HCT116 (cell line): ENCODE results near the gene EGFL7. TPM values are rescaled to one million over a fixed set of nuclear protein-coding genes. Genes with fewer than 3 reads are reported as not detected.

ENCODE experiments used
- ATAC-seq: fragments of 200-7000 bp; cut with Tn5 transposase; 2 replicates; pipeline ENCODE4 v1.9.1; 2020; ENCODE audit warnings: mild to moderate bottlenecking, moderate library complexity
- BruUV-seq: library from RNA; stranded (reverse); fragments of 400-500 nt; replicated peaks from 2 replicates; lab custom pipeline; 2021; lab: Mats Ljungman, UMichigan
- CTCF ChIA-PET: fragments of 300-600 bp; sonication (Branson Sonifier 250); formaldehyde crosslinking; loops from one replicate; lab custom pipeline; 2021; ENCODE audit warnings: antibody characterized with exemption; lab: Charles Lee
- POLR2A ChIA-PET: fragments of 300-600, 350-600 bp; sonication (Branson Sonifier 250); formaldehyde crosslinking; loops from one replicate; lab custom pipeline; 2021; ENCODE audit warnings: antibody characterized with exemption; lab: Charles Lee
- RAD21 ChIA-PET, 2 experiments: fragments of 300-600 bp; sonication (Branson Sonifier 250); formaldehyde crosslinking; loops; one replicate each; lab custom pipeline; 2023; ENCODE audit warnings: low total read pairs in 2 of 2; ENCODE audit not compliant: uncharacterized antibody in 2 of 2, unreplicated experiment in 2 of 2, low non-redundant PET in 1 of 2; lab: Charles Lee
- DNase-seq: peaks from one replicate; pipeline ENCODE4 v3.0.0-alpha.2; 2010; ENCODE audit warnings: low read depth, low spot score
- H2AFZ ChIP-seq: fragments of 200-600 bp; shearing (Covaris generic), sonication (generic); 2 replicates; pipeline ENCODE4 v1.6.1; 2017; ENCODE audit warnings: low read depth, mixed run types, mixed read lengths, antibody characterized with exemption, low read length; ENCODE audit not compliant: poor library complexity, severe bottlenecking
- H3K27ac ChIP-seq: 2 replicates; pipeline ENCODE4 v1.5.1; 2012; ENCODE audit warnings: low read depth, low read length
- H3K27me3 ChIP-seq: fragments of 200-600 bp; sonication (generic); 2 replicates; pipeline ENCODE4 v1.6.1; 2016; ENCODE audit warnings: mixed run types, low read length, mixed read lengths; ENCODE audit not compliant: insufficient read depth
- H3K36me3 ChIP-seq, 2 experiments: fragments of 200-500 bp in 1 of 2; fragments of 200-600 bp in 1 of 2; sonication (Bioruptor generic) in 1 of 2; sonication (generic) in 1 of 2; 2 replicates each; pipeline versions ENCODE4 v1.5.1 to v1.6.1; 2014 to 2016; ENCODE audit warnings: low read length in 2 of 2, inconsistent platforms in 1 of 2, mixed read lengths in 1 of 2, mixed run types in 1 of 2; ENCODE audit not compliant: insufficient read depth in 2 of 2, control insufficient read depth in 1 of 2
- H3K4me1 ChIP-seq, 2 experiments: fragments of 200-600 bp in 1 of 2; sonication (generic) in 1 of 2; 2 replicates each; pipeline versions ENCODE4 v1.5.1 to v1.6.1; 2012 to 2017; ENCODE audit warnings: low read length in 2 of 2, inconsistent platforms in 1 of 2, mild to moderate bottlenecking in 1 of 2, mixed read lengths in 1 of 2, mixed run types in 1 of 2, moderate library complexity in 1 of 2; ENCODE audit not compliant: insufficient read depth in 2 of 2, control insufficient read depth in 1 of 2
- H3K4me2 ChIP-seq: fragments of 200-600 bp; sonication (generic); 2 replicates; pipeline ENCODE4 v1.6.1; 2017; ENCODE audit warnings: mixed run types, low read length, mixed read lengths
- H3K4me3 ChIP-seq, 2 experiments: fragments of 200-600 bp in 1 of 2; sonication (generic) in 1 of 2; replicated peaks in 1 of 2; 2 replicates each; pipeline ENCODE4 v1.5.1; 2011 to 2016; ENCODE audit warnings: low read length in 2 of 2, control low read depth in 1 of 2, low read depth in 1 of 2, mild to moderate bottlenecking in 1 of 2, mixed read lengths in 1 of 2, mixed run types in 1 of 2
- H3K79me2 ChIP-seq: fragments of 200-600 bp; sonication (generic); 2 replicates; pipeline ENCODE4 v1.6.1; 2017; ENCODE audit warnings: mild to moderate bottlenecking, mixed run types, low read length, moderate library complexity, mixed read lengths; ENCODE audit not compliant: insufficient read depth
- H3K9ac ChIP-seq: fragments of 200-600 bp; sonication (generic); 2 replicates; pipeline ENCODE4 v1.6.1; 2016; ENCODE audit warnings: low read length, mixed read lengths
- H3K9me2 ChIP-seq: fragments of 200-600 bp; sonication (generic), shearing (Covaris generic); 2 replicates; pipeline ENCODE4 v1.6.1; 2017; ENCODE audit warnings: mixed run types, mild to moderate bottlenecking, moderate library complexity; ENCODE audit not compliant: insufficient read depth
- H3K9me3 ChIP-seq, 2 experiments: fragments of 200-500 bp in 1 of 2; fragments of 200-600 bp in 1 of 2; sonication (Bioruptor generic) in 1 of 2; sonication (generic) in 1 of 2; 2 replicates each; pipeline ENCODE4 v1.6.1; 2014 to 2017; ENCODE audit warnings: low read length in 2 of 2, mixed read lengths in 2 of 2, inconsistent platforms in 1 of 2, low read depth in 1 of 2, mild to moderate bottlenecking in 1 of 2, mixed run types in 1 of 2, moderate library complexity in 1 of 2; ENCODE audit not compliant: control insufficient read depth in 1 of 2, insufficient read depth in 1 of 2
- H4K20me1 ChIP-seq: fragments of 200-600 bp; sonication (generic), shearing (Covaris generic); 2 replicates; pipeline ENCODE4 v1.6.1; 2017; ENCODE audit warnings: mixed run types, mild to moderate bottlenecking, moderate library complexity; ENCODE audit not compliant: insufficient read depth
- CEBPB ChIP-seq: IDR thresholded peaks from 2 replicates; pipeline ENCODE4 v1.6.1; 2012; ENCODE audit warnings: low read depth
- FOSL1 ChIP-seq: IDR thresholded peaks from 2 replicates; pipeline ENCODE4 v1.6.1; 2012; ENCODE audit warnings: low read depth
- POLR2AphosphoS5 ChIP-seq: IDR thresholded peaks from 2 replicates; pipeline ENCODE4 v1.6.1; 2011; ENCODE audit warnings: mild to moderate bottlenecking, low read depth, low read length, moderate library complexity
- SRF ChIP-seq: IDR thresholded peaks from 2 replicates; pipeline ENCODE4 v1.6.1; 2012; ENCODE audit warnings: low read depth
- TCF7L2 ChIP-seq: IDR thresholded peaks from 2 replicates; pipeline ENCODE4 v1.7.0; 2011; ENCODE audit warnings: borderline replicate concordance, inconsistent platforms; ENCODE audit not compliant: insufficient read depth, insufficient read length; ENCODE audit errors: extremely low read depth
- ZFX ChIP-seq: fragments of 450-650 bp; IDR thresholded peaks from 2 replicates; pipeline ENCODE4 v1.6.1; 2017
- intact Hi-C: fragments of 100-400 bp; cut with micrococcal nuclease; formaldehyde crosslinking; loops from 2 replicates; pipeline ENCODE4 v1.10.0; 2022
- total RNA-seq: library from RNA; stranded (reverse); gene quantifications from one replicate; pipeline ENCODE4 v1.2.1, GENCODE V29; 2021; ENCODE audit not compliant: unreplicated experiment
- TF ChIP-seq, protein P1 (sequence below): IDR thresholded peaks from 2 replicates; pipeline ENCODE4 v1.6.1; 2011; ENCODE audit warnings: mild to moderate bottlenecking, low read length, moderate library complexity; ENCODE audit not compliant: insufficient replicate concordance; ENCODE audit errors: extremely low read depth
- TF ChIP-seq, protein P2 (sequence below), 3 experiments: fragments of 200-600 bp in 1 of 3; sonication (generic) in 1 of 3; IDR thresholded peaks in 2 of 3; conservative IDR thresholded peaks in 1 of 3; 2 replicates each; pipeline ENCODE4 v1.5.1; 2012 to 2017; ENCODE audit warnings: low read depth in 2 of 3, low read length in 2 of 3, antibody characterized with exemption in 1 of 3, borderline replicate concordance in 1 of 3, control low read depth in 1 of 3, mild to moderate bottlenecking in 1 of 3, mixed read lengths in 1 of 3, mixed run types in 1 of 3, moderate library complexity in 1 of 3; ENCODE audit not compliant: insufficient read depth in 1 of 3
- TF ChIP-seq, protein P3 (sequence below): IDR thresholded peaks from 2 replicates; pipeline ENCODE4 v1.6.1; 2012

EGFL7 gene
- total RNA-seq, 1 experiment from 2014 or later = 82.0 TPM

DNA sequence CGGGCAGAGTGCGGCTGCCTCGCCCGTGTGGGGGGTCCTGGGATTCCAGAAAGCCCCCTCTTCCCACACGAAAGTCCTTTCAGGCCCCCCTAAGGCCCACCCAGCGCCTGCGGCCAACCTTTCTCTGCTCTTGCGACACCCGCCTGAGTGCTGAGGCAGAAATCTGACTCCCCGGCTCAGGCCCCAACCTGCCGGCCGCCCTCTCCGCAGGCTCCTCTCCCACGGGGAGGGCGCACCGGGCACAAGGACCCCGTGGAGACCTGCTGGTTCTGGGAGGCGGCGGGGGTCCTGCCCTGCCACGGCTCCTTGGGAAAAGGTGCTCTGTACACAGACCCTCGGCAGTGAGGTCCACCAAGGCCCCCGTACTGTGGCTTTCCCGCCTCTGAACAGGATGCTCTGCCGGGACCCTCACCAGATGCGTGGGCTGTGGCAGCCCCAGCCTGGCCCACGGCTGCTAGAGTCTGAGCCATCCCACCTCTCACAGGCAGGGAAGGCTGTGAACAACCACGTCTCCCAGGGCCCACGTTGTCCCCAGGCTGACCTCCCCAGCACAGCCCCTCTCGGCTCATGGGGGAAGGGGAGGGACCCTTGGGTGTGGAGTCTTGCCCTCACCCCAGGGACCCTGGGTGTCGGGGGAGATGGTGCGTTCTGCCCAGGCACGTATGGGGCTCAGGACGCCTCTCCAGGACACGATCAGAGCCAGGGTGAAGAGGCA, 41.5 kb upstream of the EGFL7 start:
- Histone ChIP-seq H3K4me3 (no peak overlapping the region), H3K79me2 (no peaks in the 10 kb centered on the region), H4K20me1 (no peaks in the 10 kb centered on the region), H3K27me3 (no peaks in the 10 kb centered on the region), H3K9me2 (no peaks in the 10 kb centered on the region), H3K36me3 (no peaks in the 10 kb centered on the region), H3K4me2 (no peak overlapping the region), H3K27ac (no peak overlapping the region), H3K4me1 (peaks cover 0 to 4% of the 10 kb centered on the region in 2 experiments; a peak in 2 of 4 replicates), H3K9ac (no peak overlapping the region), H3K9me3 (no peaks in the 10 kb centered on the region), H2AFZ (no peak overlapping the region)
- ChIA-PET RAD21 (no interaction called here), POLR2A (no interaction called here), CTCF (no interaction called here)
- TF ChIP-seq, protein P1, sequence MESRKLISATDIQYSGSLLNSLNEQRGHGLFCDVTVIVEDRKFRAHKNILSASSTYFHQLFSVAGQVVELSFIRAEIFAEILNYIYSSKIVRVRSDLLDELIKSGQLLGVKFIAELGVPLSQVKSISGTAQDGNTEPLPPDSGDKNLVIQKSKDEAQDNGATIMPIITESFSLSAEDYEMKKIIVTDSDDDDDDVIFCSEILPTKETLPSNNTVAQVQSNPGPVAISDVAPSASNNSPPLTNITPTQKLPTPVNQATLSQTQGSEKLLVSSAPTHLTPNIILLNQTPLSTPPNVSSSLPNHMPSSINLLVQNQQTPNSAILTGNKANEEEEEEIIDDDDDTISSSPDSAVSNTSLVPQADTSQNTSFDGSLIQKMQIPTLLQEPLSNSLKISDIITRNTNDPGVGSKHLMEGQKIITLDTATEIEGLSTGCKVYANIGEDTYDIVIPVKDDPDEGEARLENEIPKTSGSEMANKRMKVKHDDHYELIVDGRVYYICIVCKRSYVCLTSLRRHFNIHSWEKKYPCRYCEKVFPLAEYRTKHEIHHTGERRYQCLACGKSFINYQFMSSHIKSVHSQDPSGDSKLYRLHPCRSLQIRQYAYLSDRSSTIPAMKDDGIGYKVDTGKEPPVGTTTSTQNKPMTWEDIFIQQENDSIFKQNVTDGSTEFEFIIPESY = no peak
- TF ChIP-seq ZFX (no peak), SRF (no peak), FOSL1 (no peak), TCF7L2 (no peak), CEBPB (no peak), POLR2AphosphoS5 (no peak)
- TF ChIP-seq, protein P2, sequence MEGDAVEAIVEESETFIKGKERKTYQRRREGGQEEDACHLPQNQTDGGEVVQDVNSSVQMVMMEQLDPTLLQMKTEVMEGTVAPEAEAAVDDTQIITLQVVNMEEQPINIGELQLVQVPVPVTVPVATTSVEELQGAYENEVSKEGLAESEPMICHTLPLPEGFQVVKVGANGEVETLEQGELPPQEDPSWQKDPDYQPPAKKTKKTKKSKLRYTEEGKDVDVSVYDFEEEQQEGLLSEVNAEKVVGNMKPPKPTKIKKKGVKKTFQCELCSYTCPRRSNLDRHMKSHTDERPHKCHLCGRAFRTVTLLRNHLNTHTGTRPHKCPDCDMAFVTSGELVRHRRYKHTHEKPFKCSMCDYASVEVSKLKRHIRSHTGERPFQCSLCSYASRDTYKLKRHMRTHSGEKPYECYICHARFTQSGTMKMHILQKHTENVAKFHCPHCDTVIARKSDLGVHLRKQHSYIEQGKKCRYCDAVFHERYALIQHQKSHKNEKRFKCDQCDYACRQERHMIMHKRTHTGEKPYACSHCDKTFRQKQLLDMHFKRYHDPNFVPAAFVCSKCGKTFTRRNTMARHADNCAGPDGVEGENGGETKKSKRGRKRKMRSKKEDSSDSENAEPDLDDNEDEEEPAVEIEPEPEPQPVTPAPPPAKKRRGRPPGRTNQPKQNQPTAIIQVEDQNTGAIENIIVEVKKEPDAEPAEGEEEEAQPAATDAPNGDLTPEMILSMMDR (IDR thresholded peaks at IDR 0.05 in 2 of 3, conservative IDR thresholded peaks at IDR 0.05 in 1 of 3; ENCODE audit: borderline replicate concordance in 1 of 3, insufficient read depth in 1 of 3, low read depth in 2 of 3, low read length in 2 of 3) = no peak
- TF ChIP-seq, protein P3, sequence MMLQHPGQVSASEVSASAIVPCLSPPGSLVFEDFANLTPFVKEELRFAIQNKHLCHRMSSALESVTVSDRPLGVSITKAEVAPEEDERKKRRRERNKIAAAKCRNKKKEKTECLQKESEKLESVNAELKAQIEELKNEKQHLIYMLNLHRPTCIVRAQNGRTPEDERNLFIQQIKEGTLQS = no peak
- intact Hi-C loops = no loop called here
- DNase-seq (no peak), ATAC-seq (no peak)
- BruUV-seq = no TSS peak
